PFSK-1 (cell line): ENCODE data around the gene ARHGDIB.

Source experiments
- FOXP2 ChIP-seq: optimal IDR thresholded peaks from 2 replicates; pipeline ENCODE3; 2011; ENCODE audit warnings: borderline replicate concordance, control low read depth, inconsistent platforms; ENCODE audit not compliant: insufficient read depth; ENCODE audit errors: extremely low read length, extremely low read depth
- POLR2AphosphoS5 ChIP-seq: IDR thresholded peaks from 2 replicates; pipeline ENCODE4 v1.6.1; 2012; ENCODE audit warnings: low read depth, mild to moderate bottlenecking, control low read depth, low read length, moderate library complexity
- REST ChIP-seq, 2 experiments: IDR thresholded peaks; 2 replicates each; pipeline versions ENCODE4 v1.6.1 to v1.8.0; 2011 to 2012; ENCODE audit warnings: low read depth in 2 of 2, low read length in 2 of 2, control low read depth in 1 of 2, inconsistent platforms in 1 of 2, mild to moderate bottlenecking in 1 of 2, moderate library complexity in 1 of 2; ENCODE audit not compliant: insufficient read depth in 1 of 2
- SIN3A ChIP-seq: IDR thresholded peaks from 2 replicates; pipeline ENCODE4 v1.6.1; 2012; ENCODE audit warnings: mild to moderate bottlenecking, low read length, moderate library complexity, borderline replicate concordance; ENCODE audit not compliant: insufficient read depth
- TAF1 ChIP-seq: IDR thresholded peaks from 2 replicates; pipeline ENCODE4 v1.6.1; 2012; ENCODE audit warnings: low read length, control low read depth, borderline replicate concordance; ENCODE audit not compliant: insufficient read depth

The ARHGDIB gene

GRCh38 chr12:14992673-14993072, 31.3 kb upstream of the ARHGDIB start:
- no peak for TF ChIP-seq POLR2AphosphoS5
- TF ChIP-seq SIN3A, result no peak
- TF ChIP-seq FOXP2, result no peak
- TF ChIP-seq REST (IDR thresholded peaks at IDR 0.05; ENCODE audit: insufficient read depth in 1 of 2, low read depth in 2 of 2, low read length in 2 of 2), result no peak
- no peak for TF ChIP-seq TAF1

GRCh38 chr12:14991069-14991468, 29.7 kb upstream of the ARHGDIB start:
- TF ChIP-seq TAF1 (no peak), REST (IDR thresholded peaks at IDR 0.05; ENCODE audit: insufficient read depth in 1 of 2, low read depth in 2 of 2, low read length in 2 of 2) (no peak), SIN3A (no peak), FOXP2 (no peak), POLR2AphosphoS5 (no peak)

- no peak for TF ChIP-seq SIN3A
- TF ChIP-seq REST (IDR thresholded peaks at IDR 0.05; ENCODE audit: insufficient read depth in 1 of 2, low read depth in 2 of 2, low read length in 2 of 2), result no peak
- no peak for TF ChIP-seq TAF1
- TF ChIP-seq POLR2AphosphoS5, result no peak
- TF ChIP-seq FOXP2, result no peak
These were observed 28.4 kb upstream of the ARHGDIB start for GRCh38 chr12:14989790-14990189.

GRCh38 chr12:14988035-14988434, 26.6 kb upstream of the ARHGDIB start:
- TF ChIP-seq SIN3A, result no peak
- no peak for TF ChIP-seq FOXP2
- no peak for TF ChIP-seq POLR2AphosphoS5
- TF ChIP-seq REST (IDR thresholded peaks at IDR 0.05; ENCODE audit: insufficient read depth in 1 of 2, low read depth in 2 of 2, low read length in 2 of 2), result no peak
- TF ChIP-seq TAF1, result no peak

- TF ChIP-seq FOXP2 (no peak), POLR2AphosphoS5 (no peak), SIN3A (no peak), TAF1 (no peak), REST (IDR thresholded peaks at IDR 0.05; ENCODE audit: insufficient read depth in 1 of 2, low read depth in 2 of 2, low read length in 2 of 2) (no peak)
These were observed 25.0 kb upstream of the ARHGDIB start for GRCh38 chr12:14986449-14986848.
